Caco-2 (cell line): ENCODE data around the gene MCC. TPM values are rescaled to one million over a fixed set of nuclear protein-coding genes. Genes with fewer than 3 reads are reported as not detected.

ENCODE experiments used
- BruUV-seq: library from RNA; stranded (reverse); fragments of 400-500 nt; replicated peaks from 2 replicates; lab custom pipeline; 2021; lab: Mats Ljungman, UMichigan
- CTCF ChIA-PET: fragments of 300-600 bp; sonication (Branson Sonifier 250); formaldehyde crosslinking; loops from one replicate; lab custom pipeline; 2022; ENCODE audit warnings: antibody characterized with exemption; lab: Charles Lee
- POLR2A ChIA-PET: fragments of 300-600 bp; sonication (Branson Sonifier 250); formaldehyde crosslinking; loops from one replicate; lab custom pipeline; 2022; ENCODE audit warnings: antibody characterized with exemption; lab: Charles Lee
- DNase-seq, 2 experiments: peaks; one replicate each; pipeline versions ENCODE4 v3.0.0 to v3.0.0-alpha.2; 2020 to 2022
- H3K27me3 ChIP-seq: replicated peaks from 2 replicates; pipeline ENCODE4 v1.6.0; 2011; ENCODE audit warnings: low read length; ENCODE audit not compliant: control insufficient read depth, insufficient read depth
- H3K36me3 ChIP-seq: 2 replicates; pipeline ENCODE4 v1.5.1; 2011; ENCODE audit warnings: low read length; ENCODE audit not compliant: control insufficient read depth, insufficient read depth
- H3K4me1 ChIP-seq: fragments of 250-450 bp; sonication (Bioruptor Pico); 2 replicates; pipeline ENCODE4 v1.5.1; 2020; ENCODE audit warnings: mild to moderate bottlenecking
- H3K4me3 ChIP-seq: 2 replicates; pipeline ENCODE4 v1.5.1; 2011; ENCODE audit warnings: low read depth, mild to moderate bottlenecking, control low read depth, low read length
- H3K9me3 ChIP-seq: fragments of 250-450 bp; sonication (Bioruptor Pico); 2 replicates; pipeline ENCODE4 v1.5.1; 2020; ENCODE audit warnings: mild to moderate bottlenecking, moderate library complexity
- H3K27ac Mint-ChIP-seq: one replicate; pipeline ENCODE4 v1.8.0; 2022; ENCODE audit warnings: mixed read lengths; ENCODE audit not compliant: unreplicated experiment
- H3K27me3 Mint-ChIP-seq: one replicate; pipeline ENCODE4 v1.8.0; 2022; ENCODE audit warnings: mixed read lengths; ENCODE audit not compliant: insufficient read depth, unreplicated experiment
- H3K36me3 Mint-ChIP-seq: one replicate; pipeline ENCODE4 v1.8.0; 2022; ENCODE audit warnings: mild to moderate bottlenecking, mixed read lengths; ENCODE audit not compliant: insufficient read depth, unreplicated experiment
- H3K4me1 Mint-ChIP-seq: one replicate; pipeline ENCODE4 v1.8.0; 2022; ENCODE audit warnings: low read depth, mixed read lengths; ENCODE audit not compliant: unreplicated experiment
- H3K4me3 Mint-ChIP-seq: one replicate; pipeline ENCODE4 v1.8.0; 2022; ENCODE audit warnings: mild to moderate bottlenecking, moderate library complexity, mixed read lengths; ENCODE audit not compliant: unreplicated experiment
- H3K9me3 Mint-ChIP-seq: one replicate; pipeline ENCODE4 v1.8.0; 2022; ENCODE audit warnings: mixed read lengths; ENCODE audit not compliant: unreplicated experiment
- CTCF ChIP-seq, 2 experiments: fragments of 200-600 bp in 1 of 2; IDR thresholded peaks; 1 replicate in 1 of 2; 2 replicates in 1 of 2; pipeline versions ENCODE4 v1.5.1 to v1.8.0; 2011 to 2022; ENCODE audit warnings: antibody characterized with exemption in 1 of 2, control low read depth in 1 of 2, inconsistent platforms in 1 of 2, low read depth in 1 of 2, low read length in 1 of 2, mild to moderate bottlenecking in 1 of 2, moderate library complexity in 1 of 2; ENCODE audit not compliant: insufficient read depth in 1 of 2, severe bottlenecking in 1 of 2, unreplicated experiment in 1 of 2
- intact Hi-C: fragments of 100-400 bp; cut with micrococcal nuclease; formaldehyde crosslinking; loops from one replicate; pipeline ENCODE4 v1.10.0; 2022; ENCODE audit not compliant: unreplicated experiment
- total RNA-seq: library from RNA; stranded (reverse); gene quantifications from 2 replicates; pipeline ENCODE4 v1.2.3, GENCODE V29; 2022

Gene MCC
- total RNA-seq, 1 experiment from 2014 or later = 0.09 TPM

DNA sequence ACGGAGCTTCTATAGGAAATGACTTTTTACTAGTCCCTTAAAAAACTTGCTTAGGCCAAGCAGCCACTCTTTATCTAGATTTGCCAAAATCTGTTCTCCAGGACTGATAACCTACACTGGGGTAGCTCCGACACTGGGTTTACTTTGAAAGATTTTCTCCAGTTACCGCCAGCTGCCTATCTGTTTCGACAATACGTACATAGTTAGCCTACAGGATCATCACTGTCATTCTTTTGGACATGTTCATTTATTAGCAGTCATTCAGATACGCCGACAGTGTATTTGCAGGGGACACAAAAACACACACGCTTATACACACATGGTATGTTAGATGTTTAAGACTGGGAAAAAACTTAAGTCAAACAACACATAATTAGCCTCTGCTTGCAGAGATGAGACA, 286.0 kb downstream of the MCC start:
- no peak overlapping the region for H3K27ac Mint-ChIP-seq
- ChIA-PET CTCF (no interaction called here), POLR2A (no interaction called here)
- intact Hi-C loops = no loop called here
- H3K9me3 ChIP-seq = no peaks in the 10 kb centered on the region
- no peak overlapping the region for H3K4me3 ChIP-seq
- no TSS peak for BruUV-seq
- no peak for TF ChIP-seq CTCF (IDR thresholded peaks at IDR 0.05; ENCODE audit: insufficient read depth in 1 of 2, low read depth in 1 of 2, low read length in 1 of 2, severe bottlenecking in 1 of 2, unreplicated experiment in 1 of 2)
- H3K27me3 ChIP-seq = no peaks in the 10 kb centered on the region
- H3K4me1 Mint-ChIP-seq = no peaks in the 10 kb centered on the region
- H3K4me1 ChIP-seq = peaks cover 9% of the 10 kb centered on the region
- H3K9me3 Mint-ChIP-seq = no peaks in the 10 kb centered on the region
- no peaks in the 10 kb centered on the region for H3K36me3 ChIP-seq
- no peak for DNase-seq
- no peaks in the 10 kb centered on the region for H3K36me3 Mint-ChIP-seq
- H3K27me3 Mint-ChIP-seq = peaks cover 16% of the 10 kb centered on the region
- no peak overlapping the region for H3K4me3 Mint-ChIP-seq

DNA sequence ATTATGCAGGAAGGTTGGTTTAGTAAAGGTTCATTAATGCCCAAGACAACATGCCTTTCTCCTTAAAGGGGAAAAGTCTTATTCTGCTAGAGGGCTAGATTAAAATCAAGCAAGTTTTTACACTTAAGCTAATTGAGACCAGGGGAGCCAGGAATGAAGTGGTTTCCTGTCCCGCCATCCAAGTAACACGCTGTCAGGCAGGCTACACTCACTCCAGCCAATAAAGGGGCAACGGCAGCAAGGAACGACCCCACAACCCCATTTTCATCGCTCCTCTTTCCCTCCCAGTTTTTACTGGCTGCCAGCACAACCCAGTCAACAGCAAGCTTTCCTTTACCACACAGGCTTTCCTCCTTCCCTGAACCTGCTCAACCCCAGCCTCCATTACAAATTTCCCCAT, 286.5 kb downstream of the MCC start:
- intact Hi-C loops = no loop called here
- no peaks in the 10 kb centered on the region for H3K36me3 ChIP-seq
- H3K9me3 ChIP-seq = no peaks in the 10 kb centered on the region
- no peak overlapping the region for H3K4me3 ChIP-seq
- peaks cover 16% of the 10 kb centered on the region for H3K27me3 Mint-ChIP-seq
- H3K27me3 ChIP-seq = no peaks in the 10 kb centered on the region
- BruUV-seq = no TSS peak
- peaks cover 9% of the 10 kb centered on the region for H3K4me1 ChIP-seq
- H3K4me1 Mint-ChIP-seq = no peaks in the 10 kb centered on the region
- no peak overlapping the region for H3K27ac Mint-ChIP-seq
- H3K9me3 Mint-ChIP-seq = no peaks in the 10 kb centered on the region
- POLR2A ChIA-PET = no interaction called here
- CTCF ChIA-PET = no interaction called here
- no peak overlapping the region for H3K4me3 Mint-ChIP-seq
- TF ChIP-seq CTCF (IDR thresholded peaks at IDR 0.05; ENCODE audit: insufficient read depth in 1 of 2, low read depth in 1 of 2, low read length in 1 of 2, severe bottlenecking in 1 of 2, unreplicated experiment in 1 of 2) = no peak
- DNase-seq = no peak
- H3K36me3 Mint-ChIP-seq = no peaks in the 10 kb centered on the region

GRCh38 chr5:113199122-113199905, 288.9 kb downstream of the MCC start:
- H3K27ac Mint-ChIP-seq = no peak overlapping the region
- Histone ChIP-seq H3K4me3 (no peak overlapping the region), H3K27me3 (no peaks in the 10 kb centered on the region), H3K4me1 (peaks cover 9% of the 10 kb centered on the region), H3K9me3 (no peaks in the 10 kb centered on the region), H3K36me3 (no peaks in the 10 kb centered on the region)
- H3K4me1 Mint-ChIP-seq = no peaks in the 10 kb centered on the region
- CTCF ChIA-PET = no interaction called here
- TF ChIP-seq CTCF (IDR thresholded peaks at IDR 0.05; ENCODE audit: insufficient read depth in 1 of 2, low read depth in 1 of 2, low read length in 1 of 2, severe bottlenecking in 1 of 2, unreplicated experiment in 1 of 2) = no peak
- no peaks in the 10 kb centered on the region for H3K9me3 Mint-ChIP-seq
- H3K36me3 Mint-ChIP-seq = no peaks in the 10 kb centered on the region
- peaks cover 18% of the 10 kb centered on the region for H3K27me3 Mint-ChIP-seq
- POLR2A ChIA-PET = no interaction called here
- H3K4me3 Mint-ChIP-seq = no peak overlapping the region
- intact Hi-C loops = no loop called here
- BruUV-seq = no TSS peak
- DNase-seq = no peak
